HepG2 (cell line): Measurements from ENCODE around the gene SPACA9. TPM values are rescaled to one million over a fixed set of nuclear protein-coding genes. Genes with fewer than 3 reads are reported as not detected.
A peak's percentile ranks its signal among the peaks of the same experiment; 100 is the strongest.

Source experiments
- ATAC-seq: fragments of 200-7000 bp; cut with Tn5 transposase; 3 replicates; pipeline ENCODE4 v1.9.1; 2020; ENCODE audit warnings: mild to moderate bottlenecking, moderate library complexity
- BruUV-seq: library from RNA; stranded (reverse); fragments of 400-500 nt; replicated peaks from 2 replicates; lab custom pipeline; 2021; lab: Mats Ljungman, UMichigan
- CTCF ChIA-PET: fragments of 300-600 bp; formaldehyde crosslinking; extraction: SDS; loops from one replicate; lab custom pipeline; 2021; ENCODE audit warnings: low total read pairs, inconsistent platforms, low intra/inter-chr PET ratio; lab: Yijun Ruan, JAX
- POLR2A ChIA-PET: fragments of 350-600 bp; sonication (Branson Sonifier 250); formaldehyde crosslinking; loops from one replicate; lab custom pipeline; 2020; ENCODE audit warnings: antibody characterized with exemption, inconsistent platforms; lab: Yijun Ruan, JAX
- DNase-seq: peaks from one replicate; pipeline ENCODE4 v3.0.0-alpha.2; 2015; ENCODE audit warnings: low spot score
- FAIRE-seq: peaks from 3 replicates; lab custom pipeline; 2011; peaks lifted over from hg19 to GRCh38; lab: Jason Lieb, UNC
- H2AFZ ChIP-seq: one replicate; pipeline ENCODE4 v1.6.1; 2011; ENCODE audit warnings: low read length, inconsistent platforms
- H3K27ac ChIP-seq: fragments of 300-600 bp; 3 replicates; pipeline ENCODE4 v1.8.0; 2011; ENCODE audit warnings: mixed run types, mild to moderate bottlenecking, mixed read lengths, low read length, inconsistent platforms; ENCODE audit not compliant: insufficient read depth; ENCODE audit errors: extremely low read length
- H3K27me3 ChIP-seq, 2 experiments: fragments of 200-600 bp in 1 of 2; 2 replicates in 1 of 2; 3 replicates in 1 of 2; pipeline versions ENCODE4 v1.6.0 to v1.8.0; 2011; ENCODE audit warnings: low read length in 2 of 2, mild to moderate bottlenecking in 2 of 2, moderate library complexity in 2 of 2, inconsistent platforms in 1 of 2; ENCODE audit not compliant: insufficient read depth in 2 of 2, control insufficient read depth in 1 of 2
- H3K36me3 ChIP-seq, 2 experiments: fragments of 200-600 bp in 1 of 2; replicated peaks in 1 of 2; 2 replicates in 1 of 2; 3 replicates in 1 of 2; pipeline versions ENCODE4 v1.5.1 to v1.8.0; 2011; ENCODE audit warnings: low read length in 2 of 2, inconsistent platforms in 1 of 2; ENCODE audit not compliant: insufficient read depth in 2 of 2, control insufficient read depth in 1 of 2
- H3K4me1 ChIP-seq: 2 replicates; pipeline ENCODE4 v1.5.1; 2012; ENCODE audit warnings: low read length, inconsistent platforms; ENCODE audit not compliant: insufficient read depth
- H3K4me2 ChIP-seq: 2 replicates; pipeline ENCODE4 v1.6.0; 2011; ENCODE audit warnings: low read depth, low read length, inconsistent platforms
- H3K4me3 ChIP-seq, 3 experiments: fragments of 200-600 bp in 1 of 3; sonication (generic), shearing (Covaris generic) in 1 of 3; replicated peaks in 1 of 3; 2 replicates each; pipeline ENCODE4 v1.5.1; 2011 to 2016; ENCODE audit warnings: low read length in 3 of 3, inconsistent platforms in 2 of 3, low read depth in 2 of 3, mild to moderate bottlenecking in 2 of 3, control low read depth in 1 of 3, mixed read lengths in 1 of 3; ENCODE audit not compliant: insufficient read depth in 1 of 3
- H3K79me2 ChIP-seq: one replicate; pipeline ENCODE4 v1.6.1; 2011; ENCODE audit warnings: low read length, inconsistent platforms; ENCODE audit not compliant: insufficient read depth
- H3K9ac ChIP-seq: 2 replicates; pipeline ENCODE4 v1.6.0; 2011; ENCODE audit warnings: mild to moderate bottlenecking, low read depth, low read length, inconsistent platforms; ENCODE audit not compliant: insufficient read depth
- H3K9me3 ChIP-seq: 2 replicates; pipeline ENCODE4 v1.5.1; 2012; ENCODE audit warnings: mild to moderate bottlenecking, low read length
- H4K20me1 ChIP-seq: 2 replicates; pipeline ENCODE4 v1.6.0; 2011; ENCODE audit warnings: inconsistent platforms, mild to moderate bottlenecking, low read length, moderate library complexity; ENCODE audit not compliant: insufficient read depth
- PAX8 ChIP-seq: sonication (generic); formaldehyde crosslinking; IDR thresholded peaks from 2 replicates; pipeline ENCODE4 v1.8.0; 2022; ENCODE audit warnings: mild to moderate bottlenecking, missing genetic modification reagents, borderline replicate concordance
- SYNCRIP ChIP-seq: fragments of 200-400 bp; formaldehyde crosslinking; IDR thresholded peaks from 2 replicates; pipeline ENCODE4 v1.6.1; 2018; ENCODE audit warnings: mild to moderate bottlenecking, low read depth, low read length; ENCODE audit not compliant: insufficient read depth
- ZNF839 ChIP-seq: sonication (generic); formaldehyde crosslinking; IDR thresholded peaks from 2 replicates; pipeline ENCODE4 v1.4.0; 2020; ENCODE audit warnings: missing genetic modification reagents, mild to moderate bottlenecking, borderline replicate concordance
- WGBS: methylation state at CpG from one replicate; pipeline ENCODE4 v1.1.6; 2017; ENCODE audit warnings: low lambda C conversion rate; 5-methylcytosine and 5-hydroxymethylcytosine counted together
- in situ Hi-C: cut with HindIII; loops from 2 replicates; pipeline ENCODE4 v1.10.0; 2017; ENCODE audit warnings: low pct_unique_long_range_greater_than_20kb; ENCODE audit not compliant: extremely low pct_ligation_motif_present
- intact Hi-C: fragments of 100-400 bp; cut with micrococcal nuclease; formaldehyde crosslinking; loops from one replicate; pipeline ENCODE4 v1.10.0; 2022; ENCODE audit not compliant: unreplicated experiment
- polyA plus RNA-seq, 8 experiments: library from polyadenylated mRNA; depleted of rRNA in 3 of 8; stranded (reverse) in 7 of 8; unstranded in 1 of 8; fragments of >200 nt; fragmentation: Illumina TruSeq in 4 of 8; extraction: Trizol in 4 of 8; gene quantifications; 2 replicates each; pipeline versions ENCODE4 v1.2.1 to v1.2.3, GENCODE V29; 2011 to 2016; ENCODE audit warnings: low read depth in 4 of 8, missing spikeins in 1 of 8, mixed read lengths in 1 of 8; ENCODE audit not compliant: insufficient read depth in 1 of 8
- total RNA-seq, 5 experiments: library from RNA; depleted of rRNA; stranded (reverse); fragments of >200 nt; fragmentation: Illumina TruSeq; extraction: Trizol; gene quantifications; 2 replicates each; pipeline ENCODE4 v1.2.3, GENCODE V29; 2016; ENCODE audit warnings: low read depth in 1 of 5
- TF ChIP-seq, protein P1 (sequence below): sonication (generic); formaldehyde crosslinking; IDR thresholded peaks from 2 replicates; pipeline ENCODE4 v1.5.0; 2020; ENCODE audit warnings: mild to moderate bottlenecking, missing genetic modification reagents
- TF ChIP-seq, protein P2 (sequence below): fragments of 450-650 bp; IDR thresholded peaks from 2 replicates; pipeline ENCODE4 v1.6.1; 2016

Gene SPACA9
- total and polyA plus RNA-seq, 2 of the 13 experiments (the other 11 are each of a cell fraction or from before 2014, with no cell fraction given): 0.15 to 0.38 TPM

DNA sequence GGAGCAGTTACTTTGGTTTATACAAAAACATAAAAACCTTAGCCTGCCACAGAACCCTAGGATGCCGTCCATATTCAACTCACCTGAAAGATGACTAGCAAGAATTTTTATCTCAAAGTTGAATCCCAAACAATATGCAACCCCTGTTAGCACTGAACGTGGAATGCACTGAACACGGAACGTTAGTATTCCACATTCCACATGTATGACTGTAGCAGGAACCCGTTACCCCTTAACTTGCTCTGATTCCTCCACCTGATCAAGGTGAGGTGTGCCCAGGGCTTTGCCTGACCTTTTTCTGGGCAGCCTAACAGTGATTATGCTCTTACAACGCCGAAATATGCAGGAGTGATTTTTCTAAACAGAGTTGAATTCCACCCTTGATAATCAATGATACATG lies 44.4 kb upstream of the SPACA9 start:
- no peak overlapping the region for H3K4me3 ChIP-seq
- no peaks in the 10 kb centered on the region for H3K36me3 ChIP-seq
- in situ Hi-C loops: no loop called here
- intact Hi-C loops: no loop called here
- no peak overlapping the region for H2AFZ ChIP-seq
- BruUV-seq: no TSS peak
- no peak overlapping the region for H3K4me2 ChIP-seq
- no peaks in the 10 kb centered on the region for H3K79me2 ChIP-seq
- FAIRE-seq (no peak), ATAC-seq (no peak), DNase-seq (no peak)
- 0 out of 2 replicates have a peak, but pooled peaks cover 2% of the 10 kb centered on the region for H3K4me1 ChIP-seq
- no peaks in the 10 kb centered on the region for H4K20me1 ChIP-seq
- H3K27me3 ChIP-seq: peaks cover 0 to 6% of the 10 kb centered on the region in 2 experiments; a peak in 3 of 5 replicates
- TF ChIP-seq, protein P1, sequence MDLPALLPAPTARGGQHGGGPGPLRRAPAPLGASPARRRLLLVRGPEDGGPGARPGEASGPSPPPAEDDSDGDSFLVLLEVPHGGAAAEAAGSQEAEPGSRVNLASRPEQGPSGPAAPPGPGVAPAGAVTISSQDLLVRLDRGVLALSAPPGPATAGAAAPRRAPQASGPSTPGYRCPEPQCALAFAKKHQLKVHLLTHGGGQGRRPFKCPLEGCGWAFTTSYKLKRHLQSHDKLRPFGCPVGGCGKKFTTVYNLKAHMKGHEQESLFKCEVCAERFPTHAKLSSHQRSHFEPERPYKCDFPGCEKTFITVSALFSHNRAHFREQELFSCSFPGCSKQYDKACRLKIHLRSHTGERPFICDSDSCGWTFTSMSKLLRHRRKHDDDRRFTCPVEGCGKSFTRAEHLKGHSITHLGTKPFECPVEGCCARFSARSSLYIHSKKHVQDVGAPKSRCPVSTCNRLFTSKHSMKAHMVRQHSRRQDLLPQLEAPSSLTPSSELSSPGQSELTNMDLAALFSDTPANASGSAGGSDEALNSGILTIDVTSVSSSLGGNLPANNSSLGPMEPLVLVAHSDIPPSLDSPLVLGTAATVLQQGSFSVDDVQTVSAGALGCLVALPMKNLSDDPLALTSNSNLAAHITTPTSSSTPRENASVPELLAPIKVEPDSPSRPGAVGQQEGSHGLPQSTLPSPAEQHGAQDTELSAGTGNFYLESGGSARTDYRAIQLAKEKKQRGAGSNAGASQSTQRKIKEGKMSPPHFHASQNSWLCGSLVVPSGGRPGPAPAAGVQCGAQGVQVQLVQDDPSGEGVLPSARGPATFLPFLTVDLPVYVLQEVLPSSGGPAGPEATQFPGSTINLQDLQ (CRISPR knock-in tag): no peak
- TF ChIP-seq ZNF839 (CRISPR knock-in tag): no peak
- ChIA-PET CTCF (no interaction called here), POLR2A (no interaction called here)
- 20% methylated on average over 7 of the region's 7 CpGs for WGBS
- no peak overlapping the region for H3K9ac ChIP-seq
- H3K27ac ChIP-seq: no peak overlapping the region
- no peaks in the 10 kb centered on the region for H3K9me3 ChIP-seq

DNA sequence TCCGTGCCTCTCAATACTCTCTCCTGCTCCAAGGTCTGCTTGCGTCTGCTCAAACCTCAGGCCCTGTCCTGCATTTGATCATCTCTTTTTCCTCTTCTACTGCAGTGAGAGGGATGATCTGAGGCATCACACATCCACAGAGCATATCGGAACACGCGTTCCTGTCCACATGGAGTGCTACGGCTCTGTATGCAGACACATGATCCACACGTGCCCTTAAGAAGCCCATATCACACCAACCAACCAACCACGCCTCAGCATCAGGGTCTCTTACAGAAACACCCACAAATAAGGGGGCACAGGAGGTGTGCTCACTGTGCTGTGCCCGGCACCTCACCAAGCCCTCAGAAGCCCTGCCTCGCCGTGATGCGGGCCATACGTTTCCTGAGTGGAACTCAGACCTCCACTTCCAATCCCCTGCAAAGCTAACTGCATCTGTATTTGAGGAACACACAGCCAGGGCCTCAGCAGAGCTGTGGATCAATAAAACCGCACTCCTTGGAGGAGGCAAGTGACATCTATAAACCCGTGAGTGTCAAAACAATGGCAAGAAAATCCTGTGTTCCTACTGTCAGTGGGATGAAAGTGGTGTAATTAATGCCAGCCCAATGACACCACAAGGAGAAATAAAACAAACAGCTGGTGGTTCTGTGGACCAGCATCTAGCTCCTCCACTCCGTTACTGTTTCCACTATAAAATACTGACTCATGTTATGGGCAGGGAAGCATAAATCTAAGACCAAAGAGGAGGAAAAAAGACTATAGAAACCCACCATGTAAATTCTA lies 41.0 kb upstream of the SPACA9 start:
- ChIA-PET POLR2A (no interaction called here), CTCF (no interaction called here)
- H3K27ac ChIP-seq: no peak overlapping the region
- FAIRE-seq (no peak), ATAC-seq (no peak), DNase-seq (no peak)
- no peak overlapping the region for H3K4me3 ChIP-seq
- no peak overlapping the region for H2AFZ ChIP-seq
- BruUV-seq: no TSS peak
- H4K20me1 ChIP-seq: no peaks in the 10 kb centered on the region
- H3K27me3 ChIP-seq: peaks cover 0 to 3% of the 10 kb centered on the region in 2 experiments; a peak in 3 of 5 replicates
- H3K4me1 ChIP-seq: 0 out of 2 replicates have a peak, but pooled peaks cover 12% of the 10 kb centered on the region
- H3K79me2 ChIP-seq: no peaks in the 10 kb centered on the region
- TF ChIP-seq, protein P2, sequence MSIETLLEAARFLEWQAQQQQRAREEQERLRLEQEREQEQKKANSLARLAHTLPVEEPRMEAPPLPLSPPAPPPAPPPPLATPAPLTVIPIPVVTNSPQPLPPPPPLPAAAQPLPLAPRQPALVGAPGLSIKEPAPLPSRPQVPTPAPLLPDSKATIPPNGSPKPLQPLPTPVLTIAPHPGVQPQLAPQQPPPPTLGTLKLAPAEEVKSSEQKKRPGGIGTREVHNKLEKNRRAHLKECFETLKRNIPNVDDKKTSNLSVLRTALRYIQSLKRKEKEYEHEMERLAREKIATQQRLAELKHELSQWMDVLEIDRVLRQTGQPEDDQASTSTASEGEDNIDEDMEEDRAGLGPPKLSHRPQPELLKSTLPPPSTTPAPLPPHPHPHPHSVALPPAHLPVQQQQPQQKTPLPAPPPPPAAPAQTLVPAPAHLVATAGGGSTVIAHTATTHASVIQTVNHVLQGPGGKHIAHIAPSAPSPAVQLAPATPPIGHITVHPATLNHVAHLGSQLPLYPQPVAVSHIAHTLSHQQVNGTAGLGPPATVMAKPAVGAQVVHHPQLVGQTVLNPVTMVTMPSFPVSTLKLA: peak; percentile 56
- TF ChIP-seq PAX8 (no peak), SYNCRIP (no peak)
- H3K36me3 ChIP-seq: no peaks in the 10 kb centered on the region
- intact Hi-C loops (no loop called here), in situ Hi-C loops (no loop called here)
- 57% methylated on average over 16 of the region's 16 CpGs for WGBS
- H3K4me2 ChIP-seq: no peak overlapping the region
- no peak overlapping the region for H3K9ac ChIP-seq
- H3K9me3 ChIP-seq: no peaks in the 10 kb centered on the region
